Tibial artery (tissue), 4 donors: Measurements from ENCODE around the gene PLXNB1.
A peak's percentile ranks its signal among the peaks of the same experiment; 100 is the strongest.

ENCODE experiments used
- DNase-seq, 2 donors: peaks; one replicate each; pipeline ENCODE4 v3.0.0-alpha.2; 2019
- H3K27ac ChIP-seq, 2 donors: fragments of 200-600 bp; sonication (generic) in 1 of 2; 1 replicate in 1 of 2; 2 replicates in 1 of 2; pipeline ENCODE4 v1.5.1; 2018 to 2019; ENCODE audit warnings: mild to moderate bottlenecking in 1 of 2
- H3K27me3 ChIP-seq, 2 donors: fragments of 200-600 bp; sonication (generic) in 1 of 2; one replicate each; pipeline versions ENCODE4 v1.5.1 to v1.6.0; 2016 to 2019
- H3K36me3 ChIP-seq, 3 donors: fragments of 200-600 bp; sonication (generic) in 2 of 3; one replicate each; pipeline ENCODE4 v1.5.1; 2016 to 2019; ENCODE audit warnings: mild to moderate bottlenecking in 2 of 3
- H3K4me1 ChIP-seq, 4 donors: fragments of 200-600 bp; sonication (generic) in 2 of 4; 1 replicate in 3 of 4; 2 replicates in 1 of 4; pipeline ENCODE4 v1.5.1; 2016 to 2019
- H3K4me3 ChIP-seq, 2 donors: fragments of 200-600 bp; sonication (generic) in 1 of 2; 1 replicate in 1 of 2; 2 replicates in 1 of 2; pipeline ENCODE4 v1.5.1; 2018 to 2019; ENCODE audit warnings: mild to moderate bottlenecking in 2 of 2
- H3K9me3 ChIP-seq, 3 donors: fragments of 200-600 bp; sonication (generic) in 1 of 3; one replicate each; pipeline ENCODE4 v1.5.1; 2016 to 2019
- CTCF ChIP-seq, 2 experiments: fragments of 200-600 bp in 1 of 2; fragments of 450-650 bp in 1 of 2; IDR thresholded peaks; one replicate each; pipeline ENCODE4 v1.5.1; 2017 to 2019; ENCODE audit warnings: antibody characterized with exemption in 2 of 2, mild to moderate bottlenecking in 1 of 2, moderate library complexity in 1 of 2
- intact Hi-C: fragments of 100-400 bp; cut with DNase I; formaldehyde crosslinking; loops from one replicate; pipeline ENCODE4 v1.15.0; 2023; ENCODE audit warnings: low total_unique reads

Gene PLXNB1

GRCh38 chr3:48429960-48430707 lies at the start of gene PLXNB1:
PLXNB1 (minus strand) TSS chr3:48430086; CDS start chr3:48424611, 5,475 bp downstream.
- Histone ChIP-seq H3K27me3 (no peaks in the 10 kb centered on the region), H3K4me3 (peak within 1 kb of the TSS; percentile 68 to 87), H3K9me3 (no peaks in the 10 kb centered on the region), H3K4me1 (peaks cover 0 to 84% (median 61%) of the 10 kb centered on the region in 4 donors), H3K36me3 (peaks cover 0 to 15% (median 0%) of the 10 kb centered on the region in 3 donors), H3K27ac (peak within 1 kb of the TSS; percentile 93 to 99)
- peak; percentile 91 to 93 for DNase-seq
- no peak for TF ChIP-seq CTCF (IDR thresholded peaks at IDR 0.05)
- intact Hi-C loops, result loop anchor here (10.0 kb wide), 2 partner anchors 125 to 195 kb away; partner anchors contain the start of gene NME6

GRCh38 chr3:48478626-48479555 lies 49.0 kb upstream of the PLXNB1 start:
- H3K27ac ChIP-seq, result no peak overlapping the region
- no peaks in the 10 kb centered on the region for H3K27me3 ChIP-seq
- no peak overlapping the region for H3K4me3 ChIP-seq
- no peaks in the 10 kb centered on the region for H3K4me1 ChIP-seq
- TF ChIP-seq CTCF (IDR thresholded peaks at IDR 0.05), result no peak
- peak in 1 of 2 donors; percentile 64 for DNase-seq
- H3K9me3 ChIP-seq, result no peaks in the 10 kb centered on the region
- H3K36me3 ChIP-seq, result peaks cover 0 to 33% (median 6%) of the 10 kb centered on the region in 3 donors
- intact Hi-C loops, result no loop called here

GRCh38 chr3:48477959-48478520 lies 48.2 kb upstream of the PLXNB1 start:
- no peaks in the 10 kb centered on the region for H3K27me3 ChIP-seq
- H3K9me3 ChIP-seq, result no peaks in the 10 kb centered on the region
- peaks cover 0 to 7% (median 2%) of the 10 kb centered on the region in 4 donors for H3K4me1 ChIP-seq
- DNase-seq, result peak in 1 of 2 donors; percentile 59
- TF ChIP-seq CTCF (IDR thresholded peaks at IDR 0.05), result no peak
- H3K27ac ChIP-seq, result no peak overlapping the region
- no peak overlapping the region for H3K4me3 ChIP-seq
- intact Hi-C loops, result no loop called here
- peaks cover 0 to 33% (median 6%) of the 10 kb centered on the region in 3 donors for H3K36me3 ChIP-seq

- H3K4me1 ChIP-seq, result peaks cover 0 to 14% (median 10%) of the 10 kb centered on the region in 4 donors
These were observed 46.7 kb upstream of the PLXNB1 start for GRCh38 chr3:48476426-48477053.

More at GRCh38 chr3:48476426-48477053, 46.7 kb upstream of the PLXNB1 start:
- peaks cover 0 to 33% (median 6%) of the 10 kb centered on the region in 3 donors for H3K36me3 ChIP-seq
- no peaks in the 10 kb centered on the region for H3K27me3 ChIP-seq
- H3K9me3 ChIP-seq, result no peaks in the 10 kb centered on the region
- DNase-seq, result peak in 1 of 2 donors; percentile 51
- TF ChIP-seq CTCF (IDR thresholded peaks at IDR 0.05), result no peak
- no peak overlapping the region for H3K4me3 ChIP-seq
- no peak overlapping the region for H3K27ac ChIP-seq
- intact Hi-C loops, result no loop called here
